ENCODE data around the gene CPTP. TPM values are rescaled to one million over a fixed set of nuclear protein-coding genes. Genes with fewer than 3 reads are reported as not detected.

The CPTP gene
- total RNA-seq, 2 donors from 2014 or later: 14.3 to 15.7 TPM

GRCh38 chr1:1353389-1354151, 29.0 kb downstream of the CPTP start:
- H3K4me1 Mint-ChIP-seq: peaks cover 13% of the 10 kb centered on the region
- ATAC-seq: no peak
- H3K36me3 Mint-ChIP-seq (ENCODE audit: low read depth): no peaks in the 10 kb centered on the region
- no peak for DNase-seq
- H3K27me3 Mint-ChIP-seq: peaks cover 11% of the 10 kb centered on the region
- H3K4me3 Mint-ChIP-seq: peak overlapping the region; percentile 53
- no peak overlapping the region for H3K27ac Mint-ChIP-seq
- H3K9me3 ChIP-seq (ENCODE audit: control insufficient read depth, low read length, poor library complexity, severe bottlenecking): no peaks in the 10 kb centered on the region

- DNase-seq: no peak
- peak; percentile 33 for ATAC-seq
- H3K27ac Mint-ChIP-seq: no peak overlapping the region
Measured at GRCh38 chr1:1354271-1355247, 30.0 kb downstream of the CPTP start.

GRCh38 chr1:1355416-1355815, 30.8 kb downstream of the CPTP start:
- DNase-seq (peak in 1 of 3 donors; percentile 5), ATAC-seq (peak; percentile 20)
- no peaks in the 10 kb centered on the region for H3K36me3 Mint-ChIP-seq (ENCODE audit: low read depth)
- no peaks in the 10 kb centered on the region for H3K9me3 ChIP-seq (ENCODE audit: control insufficient read depth, low read length, poor library complexity, severe bottlenecking)
- no peak overlapping the region for H3K4me3 Mint-ChIP-seq
- H3K4me1 Mint-ChIP-seq: peaks cover 21% of the 10 kb centered on the region
- no peak overlapping the region for H3K27ac Mint-ChIP-seq
- H3K27me3 Mint-ChIP-seq: peaks cover 11% of the 10 kb centered on the region

More at GRCh38 chr1:1354271-1355247, 30.0 kb downstream of the CPTP start:
- H3K4me1 Mint-ChIP-seq: peaks cover 21% of the 10 kb centered on the region
- no peak overlapping the region for H3K4me3 Mint-ChIP-seq
- no peaks in the 10 kb centered on the region for H3K36me3 Mint-ChIP-seq (ENCODE audit: low read depth)
- no peaks in the 10 kb centered on the region for H3K9me3 ChIP-seq (ENCODE audit: control insufficient read depth, low read length, poor library complexity, severe bottlenecking)
- peaks cover 11% of the 10 kb centered on the region for H3K27me3 Mint-ChIP-seq

- Mint-ChIP-seq H3K27ac (no peak overlapping the region), H3K4me1 (peaks cover 21% of the 10 kb centered on the region), H3K4me3 (no peak overlapping the region), H3K36me3 (ENCODE audit: low read depth) (no peaks in the 10 kb centered on the region), H3K27me3 (peaks cover 11% of the 10 kb centered on the region)
- DNase-seq (no peak), ATAC-seq (no peak)
- H3K9me3 ChIP-seq (ENCODE audit: control insufficient read depth, low read length, poor library complexity, severe bottlenecking): no peaks in the 10 kb centered on the region
Measured at GRCh38 chr1:1356166-1356795, 31.7 kb downstream of the CPTP start.

GRCh38 chr1:1356796-1357401, 32.3 kb downstream of the CPTP start:
- ATAC-seq: no peak
- H3K9me3 ChIP-seq (ENCODE audit: control insufficient read depth, low read length, poor library complexity, severe bottlenecking): no peaks in the 10 kb centered on the region
- DNase-seq: peak in 1 of 3 donors; percentile 4
- Mint-ChIP-seq H3K4me1 (peaks cover 21% of the 10 kb centered on the region), H3K27me3 (peaks cover 11% of the 10 kb centered on the region), H3K36me3 (ENCODE audit: low read depth) (no peaks in the 10 kb centered on the region), H3K4me3 (no peak overlapping the region), H3K27ac (no peak overlapping the region)

- peaks cover 2% of the 10 kb centered on the region for H3K27me3 Mint-ChIP-seq
- H3K27ac Mint-ChIP-seq: no peak overlapping the region
- H3K36me3 Mint-ChIP-seq (ENCODE audit: low read depth): no peaks in the 10 kb centered on the region
- no peak for ATAC-seq
- no peak overlapping the region for H3K4me3 Mint-ChIP-seq
- H3K4me1 Mint-ChIP-seq: peaks cover 14% of the 10 kb centered on the region
- peak in 1 of 3 donors; percentile 9 for DNase-seq
- no peaks in the 10 kb centered on the region for H3K9me3 ChIP-seq (ENCODE audit: control insufficient read depth, low read length, poor library complexity, severe bottlenecking)
Measured at GRCh38 chr1:1357871-1358432, 33.4 kb downstream of the CPTP start.

- Mint-ChIP-seq H3K4me1 (peaks cover 10% of the 10 kb centered on the region), H3K4me3 (peak within 1 kb of the TSS; percentile 63), H3K27me3 (no peaks in the 10 kb centered on the region), H3K27ac (no peak within 1 kb of the TSS), H3K36me3 (ENCODE audit: low read depth) (no peaks in the 10 kb centered on the region)
- peak in 1 of 3 donors; percentile 6 for DNase-seq
- ATAC-seq: peak; percentile 21
- no peaks in the 10 kb centered on the region for H3K9me3 ChIP-seq (ENCODE audit: control insufficient read depth, low read length, poor library complexity, severe bottlenecking)
Measured at GRCh38 chr1:1358433-1359271, 34.0 kb downstream of the CPTP start, which contains the start of gene MXRA8. MXRA8 (minus strand) TSS chr1:1358555; CDS start chr1:1358504, 51 bp downstream.

- peaks cover 9% of the 10 kb centered on the region for H3K4me1 Mint-ChIP-seq
- H3K27me3 Mint-ChIP-seq: no peaks in the 10 kb centered on the region
- H3K36me3 Mint-ChIP-seq (ENCODE audit: low read depth): no peaks in the 10 kb centered on the region
- DNase-seq: peak in 1 of 3 donors; percentile 7
- ATAC-seq: peak; percentile 77
- no peak overlapping the region for H3K27ac Mint-ChIP-seq
- no peaks in the 10 kb centered on the region for H3K9me3 ChIP-seq (ENCODE audit: control insufficient read depth, low read length, poor library complexity, severe bottlenecking)
- peak overlapping the region; percentile 63 for H3K4me3 Mint-ChIP-seq
Measured at GRCh38 chr1:1359308-1359663, 34.7 kb downstream of the CPTP start.

GRCh38 chr1:1359664-1360468, 35.3 kb downstream of the CPTP start:
- Mint-ChIP-seq H3K4me1 (peaks cover 8% of the 10 kb centered on the region), H3K27me3 (no peaks in the 10 kb centered on the region), H3K27ac (no peak overlapping the region), H3K4me3 (no peak overlapping the region), H3K36me3 (ENCODE audit: low read depth) (no peaks in the 10 kb centered on the region)
- DNase-seq (no peak), ATAC-seq (no peak)
- H3K9me3 ChIP-seq (ENCODE audit: control insufficient read depth, low read length, poor library complexity, severe bottlenecking): no peaks in the 10 kb centered on the region

GRCh38 chr1:1360506-1361169, 36.0 kb downstream of the CPTP start:
- Mint-ChIP-seq H3K4me3 (no peak overlapping the region), H3K4me1 (peaks cover 8% of the 10 kb centered on the region), H3K27me3 (no peaks in the 10 kb centered on the region), H3K36me3 (ENCODE audit: low read depth) (no peaks in the 10 kb centered on the region), H3K27ac (no peak overlapping the region)
- ATAC-seq (no peak), DNase-seq (no peak)
- no peaks in the 10 kb centered on the region for H3K9me3 ChIP-seq (ENCODE audit: control insufficient read depth, low read length, poor library complexity, severe bottlenecking)

All from T-helper 17 cell (primary cell).